ENCODE measurements around the gene CCDC154. TPM values are rescaled to one million over a fixed set of nuclear protein-coding genes. Genes with fewer than 3 reads are reported as not detected.

CCDC154 gene
- total and polyA plus RNA-seq, 10 of the 15 experiments (the other 5 are each of a cell fraction or from before 2014, with no cell fraction given) = 0.06 to 0.26 (median 0.25) TPM; not detected in 7

DNA sequence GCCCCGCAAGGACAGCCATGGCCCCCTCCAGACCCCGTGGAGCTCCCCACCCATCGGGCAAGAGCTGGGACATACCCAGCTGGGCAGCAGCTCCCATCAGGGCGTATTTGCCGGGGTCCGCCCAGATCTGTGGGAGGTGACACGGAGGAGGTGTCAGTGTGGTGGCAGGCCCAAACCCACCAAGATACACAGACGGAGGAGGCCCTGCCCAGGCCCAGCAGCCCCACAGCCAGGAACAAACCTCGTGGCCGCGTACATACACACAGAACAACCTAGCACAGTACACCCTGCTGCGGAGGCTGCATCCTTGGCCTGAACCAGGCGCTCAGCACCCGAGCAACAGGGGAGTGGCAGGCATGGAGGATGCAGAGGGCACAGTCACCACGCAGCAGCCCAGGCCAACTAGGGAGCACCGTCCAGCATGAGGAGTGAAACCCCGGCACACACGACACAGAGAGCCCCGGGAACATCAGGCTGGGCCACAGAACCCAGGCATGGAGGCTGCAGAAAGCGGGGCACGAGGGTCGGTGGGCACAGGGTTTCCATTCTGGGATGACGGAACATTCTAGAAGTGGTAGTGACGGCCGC is 4.9 kb upstream of the CCDC154 start:
- intact Hi-C loops (cut with micrococcal nuclease; ENCODE audit: unreplicated experiment) = no loop called here
- H2AFZ ChIP-seq (ENCODE audit: control insufficient read depth, low read depth, low read length) = no peak overlapping the region
- no peak for ATAC-seq
- SMC1A ChIA-PET (ENCODE audit: uncharacterized antibody, unreplicated experiment) = no interaction called here
- H3K4me3 ChIP-seq = no peak overlapping the region
- no TSS peak for BruUV-seq (replicated peaks)
- no peaks in the 10 kb centered on the region for H3K79me2 ChIP-seq (ENCODE audit: control insufficient read depth, insufficient read depth, low read length)
- in situ Hi-C loops (cut with MboI) = no loop called here
- CTCF ChIA-PET = no interaction called here
- H3K27me3 ChIP-seq (replicated peaks in 1 of 2; ENCODE audit: control insufficient read depth in 2 of 2, insufficient read depth in 2 of 2, low read length in 1 of 2) = no peaks in the 10 kb centered on the region
- no peak for TF ChIP-seq WRNIP1 (IDR thresholded peaks at IDR 0.05; ENCODE audit: borderline replicate concordance, low read depth, low read length)
- no peak for TF ChIP-seq TAF1 (IDR thresholded peaks at IDR 0.05; ENCODE audit: borderline replicate concordance, low read depth, low read length)
- TF ChIP-seq POLR2AphosphoS5 (IDR thresholded peaks at IDR 0.05; ENCODE audit: low read length) = no peak
- no peak for TF ChIP-seq TARDBP (IDR thresholded peaks at IDR 0.05; ENCODE audit: borderline replicate concordance)
- TF ChIP-seq IRF4 (IDR thresholded peaks at IDR 0.05; ENCODE audit: low read depth, low read length) = no peak
- no peak for TF ChIP-seq IKZF1 (conservative IDR thresholded peaks at IDR 0.05)
- TF ChIP-seq RBBP5 (conservative IDR thresholded peaks at IDR 0.05) = no peak
- no peak for TF ChIP-seq BRCA1 (IDR thresholded peaks at IDR 0.05; ENCODE audit: low read depth, low read length)
- no peak for TF ChIP-seq PAX8 (IDR thresholded peaks at IDR 0.05)
- TF ChIP-seq NBN (IDR thresholded peaks at IDR 0.05) = no peak
- no peak for TF ChIP-seq JUNB (IDR thresholded peaks at IDR 0.05)
- no peak for TF ChIP-seq MTA3 (IDR thresholded peaks at IDR 0.05; ENCODE audit: borderline replicate concordance, low read length)
- TF ChIP-seq CHD4 (IDR thresholded peaks at IDR 0.05) = no peak
- no peak for TF ChIP-seq MEF2A (IDR thresholded peaks at IDR 0.05; ENCODE audit: insufficient read depth, low read depth, low read length)
- TF ChIP-seq, protein P1, sequence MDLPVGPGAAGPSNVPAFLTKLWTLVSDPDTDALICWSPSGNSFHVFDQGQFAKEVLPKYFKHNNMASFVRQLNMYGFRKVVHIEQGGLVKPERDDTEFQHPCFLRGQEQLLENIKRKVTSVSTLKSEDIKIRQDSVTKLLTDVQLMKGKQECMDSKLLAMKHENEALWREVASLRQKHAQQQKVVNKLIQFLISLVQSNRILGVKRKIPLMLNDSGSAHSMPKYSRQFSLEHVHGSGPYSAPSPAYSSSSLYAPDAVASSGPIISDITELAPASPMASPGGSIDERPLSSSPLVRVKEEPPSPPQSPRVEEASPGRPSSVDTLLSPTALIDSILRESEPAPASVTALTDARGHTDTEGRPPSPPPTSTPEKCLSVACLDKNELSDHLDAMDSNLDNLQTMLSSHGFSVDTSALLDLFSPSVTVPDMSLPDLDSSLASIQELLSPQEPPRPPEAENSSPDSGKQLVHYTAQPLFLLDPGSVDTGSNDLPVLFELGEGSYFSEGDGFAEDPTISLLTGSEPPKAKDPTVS (IDR thresholded peaks at IDR 0.05; ENCODE audit: low read depth, low read length) = no peak
- TF ChIP-seq SUPT20H (IDR thresholded peaks at IDR 0.05; ENCODE audit: borderline replicate concordance, control insufficient read depth, low read depth, low read length) = no peak
- no peaks in the 10 kb centered on the region; a peak in 2 of 4 replicates for H3K36me3 ChIP-seq (ENCODE audit: control insufficient read depth in 2 of 2, insufficient read depth in 2 of 2, low read length in 1 of 2)
- no peaks in the 10 kb centered on the region for H3K9me3 ChIP-seq (replicated peaks; ENCODE audit: control insufficient read depth, insufficient read depth, low read length)
- H4K20me1 ChIP-seq (ENCODE audit: control insufficient read depth, insufficient read depth) = no peaks in the 10 kb centered on the region
- H3K4me2 ChIP-seq (ENCODE audit: control insufficient read depth, insufficient read depth) = no peak overlapping the region
- no peak for FAIRE-seq
- H3K9ac ChIP-seq (ENCODE audit: control insufficient read depth, insufficient read depth, low read length) = no peak overlapping the region
- no peak overlapping the region for H3K27ac ChIP-seq (ENCODE audit: control insufficient read depth, insufficient read depth)
- no peaks in the 10 kb centered on the region for H3K4me1 ChIP-seq (ENCODE audit: control insufficient read depth, insufficient read depth, low read length)
- RAD21 ChIA-PET (ENCODE audit: unreplicated experiment) = no interaction called here
- DNase-seq (ENCODE audit: low read depth, low spot score) = no peak
- POLR2A ChIA-PET = no interaction called here
- 92% methylated on average over 25 of the region's 25 CpGs for WGBS (ENCODE audit: insufficient coverage, insufficient replicate concordance, low lambda C conversion rate, missing lambda C conversion rate)

All from GM12878 (cell line).